Measurements from ENCODE around the gene UBTD1. TPM values are rescaled to one million over a fixed set of nuclear protein-coding genes. Genes with fewer than 3 reads are reported as not detected.

UBTD1 gene
- total RNA-seq, 2 donors from 2014 or later: 19.1 to 19.3 TPM

- no peaks in the 10 kb centered on the region for H3K9me3 ChIP-seq (ENCODE audit: control insufficient read depth, low read length)
- H3K9ac ChIP-seq (ENCODE audit: extremely low read depth, low read length, poor library complexity, severe bottlenecking): no peak overlapping the region
- H3K27me3 Mint-ChIP-seq (ENCODE audit: insufficient read depth): no peaks in the 10 kb centered on the region
- H3K4me3 ChIP-seq (ENCODE audit: low read length): no peak overlapping the region
- H3K4me3 Mint-ChIP-seq: no peak overlapping the region
- no peaks in the 10 kb centered on the region for H3K36me3 ChIP-seq (ENCODE audit: control insufficient read depth, insufficient read depth, low read length)
- H3K27ac Mint-ChIP-seq: no peak overlapping the region
- no peaks in the 10 kb centered on the region for H3K36me3 Mint-ChIP-seq (ENCODE audit: low read depth)
- no peaks in the 10 kb centered on the region for H3K9me3 Mint-ChIP-seq
- H3K27me3 ChIP-seq (ENCODE audit: control insufficient read depth, insufficient read depth, low read length, poor library complexity, severe bottlenecking): no peaks in the 10 kb centered on the region
- H3K4me1 Mint-ChIP-seq: no peaks in the 10 kb centered on the region
- no peaks in the 10 kb centered on the region for H3K4me1 ChIP-seq (ENCODE audit: control insufficient read depth, insufficient read depth, low read length)
- no peak overlapping the region for H3K27ac ChIP-seq (ENCODE audit: low read depth, low read length)
- TF ChIP-seq CTCF (conservative IDR thresholded peaks at IDR 0.05): no peak
- WGBS, 2 experiments (ENCODE audit: insufficient coverage in 1 of 2, insufficient read length in 1 of 2): 93% methylated on average over 10 to 15 of the region's 15 CpGs
- no peak for DNase-seq
Observed at GRCh38 chr10:97590082-97590747, 91.5 kb downstream of the UBTD1 start.

- DNase-seq: no peak
- no peaks in the 10 kb centered on the region for H3K36me3 ChIP-seq (ENCODE audit: control insufficient read depth, insufficient read depth, low read length)
- no peak overlapping the region for H3K9ac ChIP-seq (ENCODE audit: extremely low read depth, low read length, poor library complexity, severe bottlenecking)
- no peak overlapping the region for H3K4me3 Mint-ChIP-seq
- H3K36me3 Mint-ChIP-seq (ENCODE audit: low read depth): no peaks in the 10 kb centered on the region
- no peaks in the 10 kb centered on the region for H3K9me3 ChIP-seq (ENCODE audit: control insufficient read depth, low read length)
- H3K4me3 ChIP-seq (ENCODE audit: low read length): no peak overlapping the region
- H3K9me3 Mint-ChIP-seq: no peaks in the 10 kb centered on the region
- no peak overlapping the region for H3K27ac Mint-ChIP-seq
- WGBS, 2 experiments (ENCODE audit: insufficient coverage in 1 of 2, insufficient read length in 1 of 2): 90 to 98% methylated on average over 3 to 5 of the region's 5 CpGs
- no peak for TF ChIP-seq CTCF (conservative IDR thresholded peaks at IDR 0.05)
- H3K4me1 ChIP-seq (ENCODE audit: control insufficient read depth, insufficient read depth, low read length): no peaks in the 10 kb centered on the region
- H3K27me3 Mint-ChIP-seq (ENCODE audit: insufficient read depth): no peaks in the 10 kb centered on the region
- H3K27ac ChIP-seq (ENCODE audit: low read depth, low read length): no peak overlapping the region
- H3K4me1 Mint-ChIP-seq: no peaks in the 10 kb centered on the region
- no peaks in the 10 kb centered on the region for H3K27me3 ChIP-seq (ENCODE audit: control insufficient read depth, insufficient read depth, low read length, poor library complexity, severe bottlenecking)
Observed at GRCh38 chr10:97590748-97591495, 92.2 kb downstream of the UBTD1 start.

GRCh38 chr10:97593421-97593820 lies 94.7 kb downstream of the UBTD1 start:
- Histone ChIP-seq H3K27me3 (ENCODE audit: control insufficient read depth, insufficient read depth, low read length, poor library complexity, severe bottlenecking) (no peaks in the 10 kb centered on the region), H3K4me1 (ENCODE audit: control insufficient read depth, insufficient read depth, low read length) (no peaks in the 10 kb centered on the region), H3K36me3 (ENCODE audit: control insufficient read depth, insufficient read depth, low read length) (no peaks in the 10 kb centered on the region), H3K9ac (ENCODE audit: extremely low read depth, low read length, poor library complexity, severe bottlenecking) (no peak overlapping the region), H3K9me3 (ENCODE audit: control insufficient read depth, low read length) (no peaks in the 10 kb centered on the region), H3K27ac (ENCODE audit: low read depth, low read length) (no peak overlapping the region), H3K4me3 (ENCODE audit: low read length) (no peak overlapping the region)
- Mint-ChIP-seq H3K36me3 (ENCODE audit: low read depth) (no peaks in the 10 kb centered on the region), H3K27me3 (ENCODE audit: insufficient read depth) (no peaks in the 10 kb centered on the region), H3K4me3 (no peak overlapping the region), H3K27ac (no peak overlapping the region), H3K9me3 (no peaks in the 10 kb centered on the region), H3K4me1 (no peaks in the 10 kb centered on the region)
- 90 to 93% methylated on average over 3 to 4 of the region's 4 CpGs for WGBS, 2 experiments (ENCODE audit: insufficient coverage in 1 of 2, insufficient read length in 1 of 2)
- DNase-seq: no peak
- TF ChIP-seq CTCF (conservative IDR thresholded peaks at IDR 0.05): no peak
